Fibroblast of skin of abdomen (primary cell): ENCODE results near the gene NUP93.
"Not testable (repeated sequence)": the region's sequence is repeated elsewhere in the genome, so short reads cannot be mapped to it uniquely, and the experiment has no call there.

Experiments used
- DNase-seq: peaks from one replicate; pipeline ENCODE4 v3.0.0-alpha.2; 2013

NUP93 gene

GRCh38 chr16:56851671-56852400 lies 121.9 kb downstream of the NUP93 start:
- peak; percentile 41 for DNase-seq

DNA sequence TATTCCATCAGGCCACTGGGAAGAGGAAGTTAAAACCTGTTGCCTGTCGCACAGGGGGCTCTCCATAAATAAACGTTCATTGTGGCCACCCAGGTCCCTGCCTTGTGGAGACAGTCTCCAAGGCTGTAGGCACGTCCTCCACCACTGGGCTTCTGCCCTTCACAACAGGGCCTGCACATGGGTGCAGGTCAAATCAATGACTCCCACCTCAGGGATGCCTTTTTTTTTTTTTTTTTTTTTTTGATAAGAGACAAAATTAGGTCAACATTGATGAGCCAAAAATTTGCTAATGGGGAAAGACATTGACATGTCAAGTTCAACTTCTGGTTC lies 122.4 kb downstream of the NUP93 start:
- no peak for DNase-seq

DNA sequence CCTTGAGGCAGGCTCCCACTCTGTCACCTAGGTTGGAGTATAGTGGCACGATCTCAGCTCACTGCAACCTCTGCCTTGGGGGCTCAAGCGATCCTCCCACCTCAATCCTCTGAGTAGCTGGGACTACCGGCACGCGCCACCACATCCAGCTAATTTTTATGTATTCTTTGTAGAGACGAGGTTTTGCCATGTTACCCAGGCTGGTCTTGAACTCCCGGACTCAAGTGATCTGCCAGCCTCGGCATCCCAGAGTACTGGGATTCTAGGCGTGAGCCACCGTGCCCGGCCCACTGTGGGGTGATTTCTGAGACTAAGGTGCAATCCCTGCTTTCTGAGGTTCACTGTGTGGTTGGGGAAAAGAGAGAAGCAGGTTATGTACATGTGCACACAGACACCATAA lies 123.0 kb downstream of the NUP93 start:
- no peak for DNase-seq

DNA sequence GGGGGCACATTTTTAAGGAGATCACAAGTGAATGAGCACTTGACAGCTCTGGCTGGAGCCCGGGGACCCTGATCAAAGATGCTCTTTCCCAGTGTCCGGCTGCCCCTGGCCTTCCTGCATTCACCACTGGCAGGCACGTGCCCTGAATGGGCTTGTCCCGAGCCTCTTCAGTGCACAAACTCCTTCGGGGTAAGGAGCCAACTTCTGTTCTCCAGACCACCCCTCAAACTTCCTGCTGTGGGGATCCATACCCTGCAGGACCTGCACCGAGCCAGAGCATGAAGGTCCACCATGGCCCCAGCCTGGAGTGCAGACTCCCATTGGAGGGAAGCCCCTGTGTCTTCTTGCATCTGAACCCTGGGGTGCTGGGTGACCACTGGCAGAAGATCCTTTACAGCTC lies 125.3 kb downstream of the NUP93 start:
- no peak for DNase-seq

GRCh38 chr16:56855946-56856345 lies 126.0 kb downstream of the NUP93 start:
- no peak for DNase-seq

DNA sequence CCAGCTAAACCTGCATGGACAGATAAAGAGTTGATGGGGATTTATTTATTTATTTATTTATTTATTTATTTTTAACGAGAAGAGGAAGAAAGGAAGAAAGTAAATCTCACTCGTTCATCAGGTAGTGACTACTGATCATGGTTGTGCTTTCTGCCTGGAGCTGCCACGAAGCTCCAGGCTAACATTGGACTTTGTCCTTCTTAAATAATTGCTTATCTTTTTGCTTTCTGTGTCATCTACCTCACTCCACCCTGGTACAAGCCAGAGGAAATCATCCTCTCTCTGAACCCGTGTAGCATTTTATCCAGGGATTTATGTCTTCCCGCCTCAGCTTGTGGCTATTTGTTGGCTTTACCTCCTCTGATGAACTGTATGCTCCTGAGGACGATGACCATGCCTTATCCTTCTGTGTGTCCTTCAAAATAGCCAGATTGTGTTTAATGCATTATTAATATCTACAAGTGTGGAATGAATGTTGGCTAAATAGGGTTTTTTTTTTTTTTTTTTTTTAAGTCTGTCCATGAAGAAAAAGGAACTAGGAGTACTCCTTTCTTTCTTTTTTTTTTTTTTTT lies 127.0 kb downstream of the NUP93 start:
- DNase-seq, result no peak

DNA sequence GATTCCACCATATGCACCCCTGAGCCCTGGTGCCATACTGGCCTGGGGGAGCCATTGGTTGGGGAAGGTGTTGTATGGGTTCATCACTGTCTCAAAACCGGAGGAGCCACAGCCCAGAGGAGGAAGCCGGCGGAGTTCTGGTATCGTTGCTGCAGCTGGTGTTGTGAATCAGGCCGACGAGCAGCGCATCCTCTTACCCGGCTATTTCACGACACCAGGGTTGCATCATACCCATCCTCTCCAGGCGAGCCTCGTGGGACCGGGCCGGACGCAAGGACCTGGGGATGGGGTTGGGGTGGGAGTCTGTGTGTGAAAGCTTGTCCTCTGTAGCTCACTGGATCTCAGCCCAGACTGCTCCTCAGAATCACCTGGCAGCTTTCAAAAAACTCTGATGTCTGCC lies 128.4 kb downstream of the NUP93 start:
- DNase-seq, result no peak

- DNase-seq, result no peak
Measured at GRCh38 chr16:56859636-56860035, 129.7 kb downstream of the NUP93 start.

GRCh38 chr16:56860226-56861020 lies 130.5 kb downstream of the NUP93 start:
- DNase-seq, result no peak

GRCh38 chr16:56861092-56861610 lies 131.2 kb downstream of the NUP93 start:
- no peak for DNase-seq

DNA sequence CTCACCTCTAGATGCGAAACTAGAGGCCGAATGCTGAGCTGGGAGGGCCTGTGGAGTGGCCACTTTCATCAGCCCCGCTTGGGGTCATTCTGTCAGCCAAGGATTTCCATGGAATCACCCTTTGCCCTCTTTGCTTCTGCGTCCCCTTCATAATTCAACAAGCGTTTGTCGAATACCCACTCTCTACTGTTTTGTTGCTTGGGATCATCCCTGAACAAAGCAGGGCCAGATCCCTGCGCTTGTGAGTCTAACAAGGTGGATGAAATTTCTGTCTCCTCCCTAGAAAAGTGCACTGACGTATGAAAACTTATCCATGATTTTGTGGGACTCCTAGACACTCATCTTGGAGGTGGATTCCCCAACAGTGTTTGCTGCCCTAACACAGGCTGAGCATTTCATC lies 131.8 kb downstream of the NUP93 start:
- DNase-seq, result no peak

- DNase-seq, result no peak
Measured at GRCh38 chr16:56862776-56863175, 132.8 kb downstream of the NUP93 start.

DNA sequence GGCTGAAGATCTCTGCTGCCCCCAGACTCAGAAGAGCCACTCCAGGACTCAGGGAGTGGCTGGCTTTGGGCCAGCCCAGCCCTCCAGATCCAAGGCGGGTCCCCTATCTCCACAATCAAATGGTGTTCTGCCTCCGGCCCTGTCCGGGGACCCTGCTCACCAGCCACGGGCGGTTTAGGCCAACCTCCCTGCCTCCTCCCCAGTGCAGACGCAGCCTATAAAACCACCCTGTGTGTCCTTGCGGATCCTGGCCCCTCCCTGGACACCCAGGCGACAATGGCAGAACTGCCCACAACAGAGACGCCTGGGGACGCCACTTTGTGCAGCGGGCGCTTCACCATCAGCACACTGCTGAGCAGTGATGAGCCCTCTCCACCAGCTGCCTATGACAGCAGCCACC lies 135.0 kb downstream of the NUP93 start, which contains the start of gene SLC12A3:
SLC12A3 (plus strand) TSS at position 248 of the 400 bp plus-strand sequence; CDS start at position 277, 29 bp downstream.
- DNase-seq, result no peak

- no peak for DNase-seq
Measured at GRCh38 chr16:56865394-56866062, 135.6 kb downstream of the NUP93 start.

GRCh38 chr16:56866955-56867830 lies 137.3 kb downstream of the NUP93 start:
- peak; percentile 62 for DNase-seq

DNA sequence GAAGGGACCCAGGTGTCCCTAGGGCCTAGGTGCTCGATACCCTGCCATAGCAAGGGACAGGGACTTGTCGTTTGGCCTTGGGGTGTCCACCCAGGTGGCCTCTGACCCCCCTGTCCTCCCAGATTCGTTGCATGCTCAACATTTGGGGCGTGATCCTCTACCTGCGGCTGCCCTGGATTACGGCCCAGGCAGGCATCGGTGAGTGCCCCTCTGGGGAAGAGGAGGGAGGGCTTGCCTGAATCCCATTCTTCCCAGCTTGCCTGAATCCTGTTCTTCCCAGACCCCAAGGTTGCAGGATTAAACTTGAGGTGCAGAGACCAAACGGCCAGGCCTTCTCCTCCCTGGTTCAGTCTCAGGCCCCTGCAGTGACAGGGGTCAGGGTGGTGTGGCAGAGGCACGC lies 138.2 kb downstream of the NUP93 start:
- DNase-seq, result no peak

DNA sequence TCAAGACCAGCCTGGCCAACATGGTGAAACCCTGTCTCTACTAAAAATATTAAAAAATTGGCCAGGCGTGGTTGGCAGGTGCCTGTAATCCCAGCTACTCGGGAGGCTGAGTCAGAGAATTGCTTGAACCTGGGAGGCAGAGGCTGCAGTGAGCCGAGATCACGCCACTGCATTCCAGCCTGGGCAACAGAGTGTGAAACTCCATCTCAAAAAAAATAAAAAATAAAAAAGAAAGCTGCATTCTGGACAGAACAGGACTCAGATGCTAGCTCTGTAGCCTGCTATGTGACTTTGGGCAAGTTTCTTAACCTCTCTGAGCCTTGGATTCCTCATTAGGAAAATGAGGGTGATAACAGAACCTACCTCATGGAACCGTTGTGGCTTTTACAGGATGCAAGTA lies 138.8 kb downstream of the NUP93 start:
- not testable (repeated sequence) for DNase-seq

DNA sequence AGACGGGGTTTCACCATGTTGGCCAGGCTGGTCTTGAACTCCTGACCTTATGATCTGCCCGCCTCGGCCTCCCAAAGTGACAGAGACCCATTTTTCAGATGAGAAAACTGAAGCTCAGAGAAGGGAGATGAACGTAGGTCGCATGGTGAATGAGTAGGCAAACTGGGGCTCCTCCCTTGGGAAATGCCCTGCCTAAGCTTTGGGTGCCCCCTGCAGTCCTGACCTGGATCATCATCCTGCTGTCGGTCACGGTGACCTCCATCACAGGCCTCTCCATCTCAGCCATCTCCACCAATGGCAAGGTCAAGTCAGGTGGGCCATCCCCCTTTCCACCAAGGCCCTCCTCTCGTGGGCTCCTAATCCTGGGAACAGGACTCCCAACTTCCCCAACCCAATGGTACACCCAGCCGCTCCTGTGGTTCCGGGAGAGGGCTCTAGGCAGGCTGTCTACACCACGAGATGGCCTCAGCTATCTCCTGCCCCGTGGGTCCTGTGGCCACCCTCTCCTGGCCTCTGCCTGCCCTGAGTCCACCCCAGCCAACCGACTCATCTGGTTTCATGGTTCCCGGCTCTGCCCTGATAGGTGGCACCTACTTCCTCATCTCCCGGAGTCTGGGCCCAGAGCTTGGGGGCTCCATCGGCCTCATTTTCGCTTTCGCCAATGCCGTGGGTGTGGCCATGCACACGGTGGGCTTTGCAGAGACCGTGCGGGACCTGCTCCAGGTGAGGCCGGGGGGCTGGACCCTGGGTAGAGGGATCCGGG lies 139.8 kb downstream of the NUP93 start:
- no peak for DNase-seq

- DNase-seq, result no peak
Measured at GRCh38 chr16:56870276-56870888, 140.5 kb downstream of the NUP93 start.

DNA sequence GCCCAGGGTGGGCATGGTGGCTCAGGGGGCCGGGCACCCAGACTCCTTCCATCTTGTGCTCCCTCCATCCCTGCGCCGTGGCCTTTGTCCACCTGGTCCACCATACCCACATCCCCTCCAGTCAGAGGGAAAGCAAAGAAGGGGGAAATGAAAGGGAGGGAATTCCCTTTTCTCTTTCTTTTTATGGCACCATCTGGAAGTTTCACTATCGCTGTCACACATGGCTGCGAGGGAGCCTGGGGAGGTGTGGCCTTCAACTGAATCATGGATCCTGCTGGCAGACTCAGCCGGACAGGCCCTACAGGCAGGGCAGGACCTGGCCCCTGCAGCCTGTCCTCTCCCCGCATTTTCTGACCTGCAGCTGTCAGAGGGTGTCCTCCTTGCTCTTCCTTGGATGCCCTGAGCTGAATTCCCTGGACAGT lies 141.3 kb downstream of the NUP93 start:
- DNase-seq, result peak; percentile 26
